C4-2B (cell line): Measurements from ENCODE around the gene EIF4A3.

Experiments
- H3K27ac ChIP-seq: fragments of 450-650 bp; 2 replicates; pipeline ENCODE4 v1.5.1; 2017
- ZFX ChIP-seq: fragments of 450-650 bp; IDR thresholded peaks from 2 replicates; pipeline ENCODE4 v1.6.1; 2017
- TF ChIP-seq, protein P1 (sequence below): fragments of 450-650 bp; conservative IDR thresholded peaks from 2 replicates; pipeline ENCODE4 v1.5.1; 2017; ENCODE audit warnings: mild to moderate bottlenecking

The EIF4A3 gene

DNA sequence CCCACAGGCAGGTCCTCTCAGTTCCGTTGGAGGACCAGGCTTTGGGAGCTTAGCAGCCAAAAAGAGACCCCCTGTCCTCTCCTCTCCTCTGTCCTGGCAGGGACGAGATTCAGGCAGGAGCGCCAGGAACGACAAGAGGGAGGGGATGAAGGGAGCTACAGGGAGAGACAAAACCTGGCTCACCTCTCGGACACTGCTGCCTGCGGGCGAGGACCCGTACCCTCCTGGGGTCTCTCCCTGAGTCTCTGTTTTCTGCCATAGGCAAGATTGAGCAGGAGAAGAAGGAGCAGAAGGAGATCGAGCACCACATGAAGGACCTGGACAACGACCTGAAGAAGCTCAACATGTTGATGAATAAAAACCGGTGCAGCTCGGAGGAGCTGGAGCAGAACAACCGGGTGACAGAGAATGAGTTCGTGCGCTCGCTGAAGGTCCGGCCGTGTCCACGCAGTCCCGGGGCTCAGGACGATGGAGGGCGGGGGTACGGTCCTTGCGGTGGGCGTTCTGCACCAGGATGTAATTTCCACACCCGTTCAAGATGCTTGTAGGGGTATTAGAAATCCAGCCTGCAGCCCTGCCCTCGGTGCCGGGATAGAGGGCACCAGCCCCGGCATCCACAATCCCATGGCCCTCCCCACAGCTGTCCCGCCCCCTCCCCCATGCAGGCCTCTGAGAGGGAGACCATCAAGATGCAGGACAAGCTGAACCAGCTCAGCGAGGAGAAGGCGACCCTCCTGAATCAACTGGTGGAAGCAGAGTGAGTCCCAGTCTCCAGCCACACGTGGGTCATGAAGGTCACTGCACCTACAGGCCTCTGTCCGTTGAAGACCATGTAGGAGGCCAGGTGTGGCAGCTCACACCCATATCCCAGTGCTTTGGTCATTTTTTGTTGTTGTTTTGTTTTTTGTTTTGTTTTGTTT lies 59.3 kb downstream of the EIF4A3 start:
- no peak for TF ChIP-seq ZFX
- TF ChIP-seq, protein P1, sequence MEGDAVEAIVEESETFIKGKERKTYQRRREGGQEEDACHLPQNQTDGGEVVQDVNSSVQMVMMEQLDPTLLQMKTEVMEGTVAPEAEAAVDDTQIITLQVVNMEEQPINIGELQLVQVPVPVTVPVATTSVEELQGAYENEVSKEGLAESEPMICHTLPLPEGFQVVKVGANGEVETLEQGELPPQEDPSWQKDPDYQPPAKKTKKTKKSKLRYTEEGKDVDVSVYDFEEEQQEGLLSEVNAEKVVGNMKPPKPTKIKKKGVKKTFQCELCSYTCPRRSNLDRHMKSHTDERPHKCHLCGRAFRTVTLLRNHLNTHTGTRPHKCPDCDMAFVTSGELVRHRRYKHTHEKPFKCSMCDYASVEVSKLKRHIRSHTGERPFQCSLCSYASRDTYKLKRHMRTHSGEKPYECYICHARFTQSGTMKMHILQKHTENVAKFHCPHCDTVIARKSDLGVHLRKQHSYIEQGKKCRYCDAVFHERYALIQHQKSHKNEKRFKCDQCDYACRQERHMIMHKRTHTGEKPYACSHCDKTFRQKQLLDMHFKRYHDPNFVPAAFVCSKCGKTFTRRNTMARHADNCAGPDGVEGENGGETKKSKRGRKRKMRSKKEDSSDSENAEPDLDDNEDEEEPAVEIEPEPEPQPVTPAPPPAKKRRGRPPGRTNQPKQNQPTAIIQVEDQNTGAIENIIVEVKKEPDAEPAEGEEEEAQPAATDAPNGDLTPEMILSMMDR: no peak
- no peak overlapping the region for H3K27ac ChIP-seq

DNA sequence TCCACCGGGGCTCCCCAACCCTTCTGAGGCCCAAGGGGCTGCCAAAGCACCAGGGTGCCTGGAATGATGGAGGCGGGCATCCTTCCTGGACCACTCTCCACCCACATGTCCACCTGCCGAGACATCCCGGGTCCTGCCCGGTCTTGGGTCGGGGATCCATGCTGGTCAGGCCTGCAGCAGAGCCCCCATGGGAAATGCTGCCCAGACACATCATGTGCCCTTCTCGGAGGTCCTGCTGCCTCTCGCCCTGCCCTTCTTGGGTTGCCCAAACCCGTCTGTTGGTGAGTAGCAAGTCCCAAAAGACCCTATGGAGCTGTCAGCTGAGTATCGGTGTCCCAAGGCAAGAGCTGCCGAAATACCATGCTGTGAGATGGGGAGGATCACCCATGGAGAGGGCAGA lies 60.3 kb downstream of the EIF4A3 start:
- TF ChIP-seq ZFX: no peak
- TF ChIP-seq, protein P1: no peak
- no peak overlapping the region for H3K27ac ChIP-seq

DNA sequence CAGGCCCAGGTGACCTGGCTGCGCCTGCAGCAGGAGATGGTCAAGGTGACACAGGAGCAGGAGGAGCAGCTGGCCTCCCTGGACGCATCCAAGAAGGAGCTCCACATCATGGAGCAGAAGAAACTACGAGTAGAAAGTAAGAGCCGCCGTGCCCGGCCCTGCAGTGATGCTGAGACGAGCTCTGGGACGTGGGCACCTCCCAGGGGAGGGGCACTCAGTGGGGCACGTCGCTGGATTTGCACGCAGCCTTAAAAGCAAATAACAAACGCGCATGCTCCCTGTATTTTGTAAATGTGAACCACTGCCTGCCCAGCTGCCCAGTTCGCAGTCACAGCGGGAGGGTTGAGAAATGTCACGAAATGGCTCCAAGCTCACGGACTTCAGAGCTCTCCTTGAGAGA lies 60.8 kb downstream of the EIF4A3 start:
- TF ChIP-seq, protein P1: no peak
- no peak for TF ChIP-seq ZFX
- H3K27ac ChIP-seq: no peak overlapping the region

DNA sequence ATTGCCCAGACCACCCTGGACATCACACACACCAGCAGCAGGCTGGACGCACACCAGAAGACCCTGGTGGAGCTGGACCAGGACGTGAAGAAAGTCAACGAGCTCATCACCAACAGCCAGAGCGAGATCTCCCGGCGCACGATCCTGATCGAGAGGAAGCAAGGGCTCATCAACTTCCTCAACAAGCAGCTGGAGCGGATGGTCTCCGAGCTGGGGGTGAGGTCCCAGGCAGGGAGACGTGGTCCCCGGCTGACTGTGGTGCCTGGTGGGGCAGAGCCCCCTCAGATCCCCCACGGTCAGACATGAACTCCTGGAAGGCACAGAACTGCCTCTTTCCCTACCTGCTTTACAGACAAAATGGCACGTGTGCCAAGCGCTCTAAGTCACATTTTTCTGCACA lies 62.2 kb downstream of the EIF4A3 start:
- TF ChIP-seq, protein P1: no peak
- TF ChIP-seq ZFX: no peak
- H3K27ac ChIP-seq: no peak overlapping the region
